HAP-1 (cell line): ENCODE measurements around the gene LYRM1.
"Not testable (repeated sequence)": the region's sequence is repeated elsewhere in the genome, so short reads cannot be mapped to it uniquely, and the experiment has no call there.

ENCODE experiments used
- DNase-seq, 2 experiments: peaks; one replicate each; pipeline ENCODE4 v3.0.0-alpha.2; 2016 to 2020; ENCODE audit warnings: low spot score in 2 of 2
- H3K27me3 ChIP-seq: fragments of 250-450 bp; sonication (Bioruptor Pico); 2 replicates; pipeline ENCODE4 v1.5.1; 2020; ENCODE audit warnings: low read depth, mild to moderate bottlenecking, moderate library complexity
- H3K36me3 ChIP-seq: fragments of 250-450 bp; sonication (Bioruptor Pico); replicated peaks from 2 replicates; pipeline ENCODE4 v1.5.1; 2020; ENCODE audit warnings: mild to moderate bottlenecking
- H3K4me1 ChIP-seq: fragments of 250-450 bp; sonication (Bioruptor Pico); 2 replicates; pipeline ENCODE4 v1.5.1; 2020; ENCODE audit warnings: mild to moderate bottlenecking
- H3K4me3 ChIP-seq: fragments of 250-450 bp; sonication (Bioruptor Pico); 2 replicates; pipeline ENCODE4 v1.5.1; 2020; ENCODE audit warnings: mild to moderate bottlenecking, moderate library complexity
- H3K9me3 ChIP-seq: fragments of 250-450 bp; sonication (Bioruptor Pico); 2 replicates; pipeline ENCODE4 v1.5.1; 2020; ENCODE audit warnings: mild to moderate bottlenecking, moderate library complexity
- in situ Hi-C: fragments of 300-500 bp; cut with MboI; formaldehyde crosslinking; loops from 3 replicates; pipeline ENCODE4 v1.14.3; 2020; ENCODE audit warnings: low sequenced_read_pairs, inconsistent platforms, mixed read lengths

Gene LYRM1

DNA sequence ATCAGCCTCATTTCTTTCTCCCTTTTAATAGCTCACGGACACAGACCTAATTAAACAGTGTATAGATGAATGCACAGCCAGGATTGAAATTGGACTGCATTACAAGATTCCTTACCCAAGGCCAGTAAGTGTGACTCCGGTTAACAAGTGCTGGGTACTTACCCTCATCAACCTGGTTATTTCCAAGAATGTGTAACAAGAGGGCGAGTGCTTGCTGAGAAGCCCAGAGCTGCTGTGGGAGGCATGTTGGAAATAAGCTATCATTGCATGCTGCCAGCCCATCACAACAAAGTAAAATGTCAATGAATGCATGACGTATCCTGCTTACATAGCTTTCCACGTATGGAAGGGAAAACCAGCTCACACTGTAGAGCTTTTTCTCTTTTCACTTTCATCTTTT lies 19.5 kb downstream of the LYRM1 start:
- H3K9me3 ChIP-seq, result no peaks in the 10 kb centered on the region
- DNase-seq, result no peak
- H3K4me3 ChIP-seq, result no peak overlapping the region
- peaks cover 28% of the 10 kb centered on the region for H3K4me1 ChIP-seq
- H3K36me3 ChIP-seq, result no peaks in the 10 kb centered on the region
- H3K27me3 ChIP-seq, result no peaks in the 10 kb centered on the region
- in situ Hi-C loops, result no loop called here

GRCh38 chr16:20920799-20921198 lies 20.2 kb downstream of the LYRM1 start:
- in situ Hi-C loops, result no loop called here
- no peak overlapping the region for H3K4me3 ChIP-seq
- H3K27me3 ChIP-seq, result no peaks in the 10 kb centered on the region
- no peaks in the 10 kb centered on the region for H3K9me3 ChIP-seq
- H3K4me1 ChIP-seq, result peaks cover 25% of the 10 kb centered on the region
- no peak for DNase-seq
- no peaks in the 10 kb centered on the region for H3K36me3 ChIP-seq

DNA sequence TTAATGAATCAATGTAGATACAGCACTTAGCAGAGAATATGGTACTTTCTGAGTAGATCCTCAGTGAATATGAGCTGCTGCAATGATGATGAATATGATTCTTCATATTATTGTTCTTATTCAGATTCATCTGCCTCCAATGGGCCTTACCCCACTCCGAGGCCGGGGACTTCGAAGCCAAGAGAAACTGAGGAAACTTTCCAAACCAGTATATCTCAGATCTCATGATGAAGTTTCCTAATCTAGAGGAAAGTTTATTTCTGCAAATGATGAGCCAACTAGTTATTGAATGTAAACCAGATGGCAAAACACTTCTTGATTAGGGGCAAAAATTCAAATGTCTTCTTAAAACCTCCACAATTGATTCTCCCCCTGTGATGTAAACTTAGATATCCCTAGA lies 23.3 kb downstream of the LYRM1 start:
- Histone ChIP-seq H3K4me3 (no peak overlapping the region), H3K4me1 (peaks cover 15% of the 10 kb centered on the region), H3K36me3 (no peaks in the 10 kb centered on the region), H3K9me3 (no peaks in the 10 kb centered on the region), H3K27me3 (no peaks in the 10 kb centered on the region)
- no peak for DNase-seq
- in situ Hi-C loops, result no loop called here

- no peaks in the 10 kb centered on the region for H3K27me3 ChIP-seq
- DNase-seq, result no peak
- no peaks in the 10 kb centered on the region for H3K4me1 ChIP-seq
- H3K36me3 ChIP-seq, result no peaks in the 10 kb centered on the region
- H3K9me3 ChIP-seq, result no peaks in the 10 kb centered on the region
- in situ Hi-C loops, result no loop called here
- no peak overlapping the region for H3K4me3 ChIP-seq
Observed at GRCh38 chr16:20925751-20926150, 25.2 kb downstream of the LYRM1 start.

- Histone ChIP-seq H3K27me3 (no peaks in the 10 kb centered on the region), H3K4me1 (no peaks in the 10 kb centered on the region), H3K4me3 (no peak overlapping the region), H3K9me3 (no peaks in the 10 kb centered on the region), H3K36me3 (no peaks in the 10 kb centered on the region)
- in situ Hi-C loops, result no loop called here
- DNase-seq, result no peak
Observed at GRCh38 chr16:20928774-20929411, 28.3 kb downstream of the LYRM1 start.

- H3K36me3 ChIP-seq, H3K27me3 ChIP-seq, DNase-seq, H3K9me3 ChIP-seq, H3K4me3 ChIP-seq, in situ Hi-C loops, H3K4me1 ChIP-seq: not testable (repeated sequence)
Observed at GRCh38 chr16:20929676-20930364, 29.2 kb downstream of the LYRM1 start.

GRCh38 chr16:20930365-20930690 lies 29.8 kb downstream of the LYRM1 start:
- Histone ChIP-seq H3K27me3 (no peaks in the 10 kb centered on the region), H3K36me3 (no peaks in the 10 kb centered on the region), H3K4me1 (no peaks in the 10 kb centered on the region), H3K9me3 (no peaks in the 10 kb centered on the region), H3K4me3 (no peak overlapping the region)
- DNase-seq, result no peak
- in situ Hi-C loops, result no loop called here

- H3K4me3 ChIP-seq, result no peak overlapping the region
- H3K36me3 ChIP-seq, result no peaks in the 10 kb centered on the region
- no peaks in the 10 kb centered on the region for H3K27me3 ChIP-seq
- no peaks in the 10 kb centered on the region for H3K4me1 ChIP-seq
- no peak for DNase-seq
- no peaks in the 10 kb centered on the region for H3K9me3 ChIP-seq
- in situ Hi-C loops, result no loop called here
Observed at GRCh38 chr16:20931066-20931600, 30.6 kb downstream of the LYRM1 start.

GRCh38 chr16:20933589-20933988 lies 33.0 kb downstream of the LYRM1 start:
- no peak for DNase-seq
- H3K9me3 ChIP-seq, result no peaks in the 10 kb centered on the region
- no peaks in the 10 kb centered on the region for H3K36me3 ChIP-seq
- in situ Hi-C loops, result no loop called here
- H3K4me1 ChIP-seq, result no peaks in the 10 kb centered on the region
- H3K4me3 ChIP-seq, result no peak overlapping the region
- H3K27me3 ChIP-seq, result no peaks in the 10 kb centered on the region

DNA sequence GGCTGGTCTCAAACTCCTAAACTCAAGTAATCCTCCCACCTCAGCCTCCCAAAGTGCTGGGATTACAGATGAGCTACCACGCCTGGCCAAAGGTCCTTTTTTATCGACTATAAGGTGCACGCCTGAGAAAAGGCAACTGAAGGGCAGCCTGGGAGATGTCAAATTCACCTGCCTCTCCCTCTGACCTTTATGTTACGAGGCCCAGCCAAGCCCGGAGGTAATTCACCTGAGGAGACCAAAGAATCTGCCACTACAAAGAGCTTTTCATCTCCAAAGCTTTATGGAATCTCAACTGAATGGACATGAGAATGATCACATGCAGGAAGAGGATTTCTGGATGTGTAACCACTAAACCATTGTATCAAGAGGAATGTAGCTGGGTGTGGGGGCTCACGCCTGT lies 37.2 kb downstream of the LYRM1 start:
- Histone ChIP-seq H3K27me3 (no peaks in the 10 kb centered on the region), H3K4me1 (no peaks in the 10 kb centered on the region), H3K4me3 (no peak overlapping the region), H3K9me3 (no peaks in the 10 kb centered on the region), H3K36me3 (no peaks in the 10 kb centered on the region)
- in situ Hi-C loops, result no loop called here
- DNase-seq, result no peak

DNA sequence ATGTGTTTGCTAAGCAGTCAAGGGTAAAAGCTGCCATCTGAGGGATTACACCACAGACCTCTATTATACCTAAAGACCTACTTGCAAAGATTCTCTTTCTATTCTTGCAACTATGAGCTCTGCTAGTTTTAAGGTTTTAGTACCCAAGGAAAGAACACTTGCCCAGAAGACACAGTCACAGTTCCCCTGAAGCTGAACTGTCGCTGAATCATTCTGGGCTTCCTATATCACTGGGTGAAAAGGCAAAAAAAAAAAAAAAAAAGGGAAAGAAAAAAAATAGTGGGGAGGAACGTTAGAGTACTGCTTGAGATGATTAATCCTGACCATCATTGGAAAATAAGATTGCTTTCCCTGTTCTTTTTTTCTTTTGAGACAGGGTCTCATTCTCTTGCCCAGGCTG lies 37.9 kb downstream of the LYRM1 start:
- Histone ChIP-seq H3K4me3 (no peak overlapping the region), H3K36me3 (no peaks in the 10 kb centered on the region), H3K4me1 (no peaks in the 10 kb centered on the region), H3K9me3 (no peaks in the 10 kb centered on the region), H3K27me3 (no peaks in the 10 kb centered on the region)
- DNase-seq, result no peak
- in situ Hi-C loops, result no loop called here

GRCh38 chr16:20939611-20940010 lies 39.0 kb downstream of the LYRM1 start:
- Histone ChIP-seq H3K4me3 (no peak overlapping the region), H3K4me1 (no peaks in the 10 kb centered on the region), H3K9me3 (no peaks in the 10 kb centered on the region), H3K27me3 (no peaks in the 10 kb centered on the region), H3K36me3 (no peaks in the 10 kb centered on the region)
- in situ Hi-C loops, result no loop called here
- DNase-seq, result no peak

- H3K36me3 ChIP-seq, result no peaks in the 10 kb centered on the region
- no peak overlapping the region for H3K4me3 ChIP-seq
- no peak for DNase-seq
- in situ Hi-C loops, result no loop called here
- no peaks in the 10 kb centered on the region for H3K4me1 ChIP-seq
- no peaks in the 10 kb centered on the region for H3K27me3 ChIP-seq
- no peaks in the 10 kb centered on the region for H3K9me3 ChIP-seq
Observed at GRCh38 chr16:20940871-20941635, 40.5 kb downstream of the LYRM1 start.

DNA sequence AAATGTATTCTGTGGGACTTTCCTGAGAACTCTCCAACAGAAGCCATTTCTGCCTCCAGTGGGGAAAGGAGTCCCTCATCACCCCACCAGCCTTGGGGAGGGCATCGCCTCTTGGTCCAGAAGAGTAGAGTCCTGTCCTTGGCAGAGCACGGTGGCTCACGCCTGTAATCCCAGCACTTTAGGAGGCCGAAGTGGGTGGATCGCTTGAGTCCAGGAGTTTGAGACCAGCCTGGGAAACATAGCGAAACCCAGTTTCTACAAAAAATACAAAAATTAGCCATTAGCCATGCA lies 41.0 kb downstream of the LYRM1 start:
- in situ Hi-C loops, result no loop called here
- no peaks in the 10 kb centered on the region for H3K27me3 ChIP-seq
- no peak for DNase-seq

More for the DNA sequence above, 41.0 kb downstream of the LYRM1 start:
- no peaks in the 10 kb centered on the region for H3K36me3 ChIP-seq
- no peak overlapping the region for H3K4me3 ChIP-seq
- no peaks in the 10 kb centered on the region for H3K4me1 ChIP-seq
- no peaks in the 10 kb centered on the region for H3K9me3 ChIP-seq
